Measurements from ENCODE around the gene ST3GAL2.
"Not testable (repeated sequence)": the region's sequence is repeated elsewhere in the genome, so short reads cannot be mapped to it uniquely, and the experiment has no call there.

ST3GAL2 gene

GRCh38 chr16:70417661-70418060 is 21.2 kb downstream of the ST3GAL2 start:
- no peak for DNase-seq (ENCODE audit: low spot score)

- DNase-seq (ENCODE audit: low spot score), result no peak
Measured at GRCh38 chr16:70416748-70417616, 21.9 kb downstream of the ST3GAL2 start.

- not testable (repeated sequence) for DNase-seq (ENCODE audit: low spot score)
Measured at GRCh38 chr16:70413572-70413971, 25.3 kb downstream of the ST3GAL2 start.

GRCh38 chr16:70412385-70412784 is 26.5 kb downstream of the ST3GAL2 start:
- no peak for DNase-seq (ENCODE audit: low spot score)

GRCh38 chr16:70410734-70411133 is 28.2 kb downstream of the ST3GAL2 start:
- DNase-seq (ENCODE audit: low spot score), result no peak

- DNase-seq (ENCODE audit: low spot score), result no peak
Measured at GRCh38 chr16:70407811-70408274, 31.1 kb downstream of the ST3GAL2 start.

GRCh38 chr16:70406104-70406503 is 32.8 kb downstream of the ST3GAL2 start:
- DNase-seq (ENCODE audit: low spot score), result not testable (repeated sequence)

GRCh38 chr16:70402916-70403659 is 35.8 kb downstream of the ST3GAL2 start:
- DNase-seq (ENCODE audit: low spot score), result no peak

GRCh38 chr16:70399951-70400350 is 38.9 kb downstream of the ST3GAL2 start:
- DNase-seq (ENCODE audit: low spot score), result no peak

GRCh38 chr16:70399381-70399780 is 39.5 kb downstream of the ST3GAL2 start:
- no peak for DNase-seq (ENCODE audit: low spot score)

- no peak for DNase-seq (ENCODE audit: low spot score)
Measured at GRCh38 chr16:70398177-70398743, 40.6 kb downstream of the ST3GAL2 start.

- DNase-seq (ENCODE audit: low spot score), result no peak
Measured at GRCh38 chr16:70396246-70396904, 42.5 kb downstream of the ST3GAL2 start.

GRCh38 chr16:70395345-70395901 is 43.5 kb downstream of the ST3GAL2 start:
- DNase-seq (ENCODE audit: low spot score), result peak; percentile 92

- DNase-seq (ENCODE audit: low spot score), result no peak
Measured at GRCh38 chr16:70394853-70395252, 44.0 kb downstream of the ST3GAL2 start.

GRCh38 chr16:70393662-70394061 is 45.2 kb downstream of the ST3GAL2 start:
- DNase-seq (ENCODE audit: low spot score), result no peak

GRCh38 chr16:70392606-70393005 is 46.3 kb downstream of the ST3GAL2 start:
- no peak for DNase-seq (ENCODE audit: low spot score)

- no peak for DNase-seq (ENCODE audit: low spot score)
Measured at GRCh38 chr16:70391881-70392481, 46.9 kb downstream of the ST3GAL2 start.

GRCh38 chr16:70391446-70391845 is 47.5 kb downstream of the ST3GAL2 start:
- DNase-seq (ENCODE audit: low spot score), result no peak

- no peak for DNase-seq (ENCODE audit: low spot score)
Measured at GRCh38 chr16:70390774-70391173, 48.1 kb downstream of the ST3GAL2 start.

GRCh38 chr16:70388006-70388680 is 50.8 kb downstream of the ST3GAL2 start:
- no peak for DNase-seq (ENCODE audit: low spot score)
